Coronary artery (tissue), 2 donors: ENCODE data around the gene PITX2.
"Not testable (repeated sequence)": the region's sequence is repeated elsewhere in the genome, so short reads cannot be mapped to it uniquely, and the experiment has no call there.

ENCODE experiments used
- DNase-seq: peaks from one replicate; pipeline ENCODE4 v3.0.0-alpha.2; 2017; ENCODE audit warnings: low spot score
- H3K27ac ChIP-seq, 2 donors: fragments of 200-600 bp; sonication (generic); one replicate each; pipeline ENCODE4 v1.5.1; 2016 to 2019
- H3K4me3 ChIP-seq: fragments of 200-600 bp; sonication (generic); 2 replicates; pipeline ENCODE4 v1.5.1; 2016; ENCODE audit warnings: mild to moderate bottlenecking, moderate library complexity
- TF ChIP-seq, protein P1 (sequence below): fragments of 200-600 bp; sonication (generic); IDR thresholded peaks from one replicate; pipeline ENCODE4 v1.5.1; 2019; ENCODE audit warnings: antibody characterized with exemption

The PITX2 gene

DNA sequence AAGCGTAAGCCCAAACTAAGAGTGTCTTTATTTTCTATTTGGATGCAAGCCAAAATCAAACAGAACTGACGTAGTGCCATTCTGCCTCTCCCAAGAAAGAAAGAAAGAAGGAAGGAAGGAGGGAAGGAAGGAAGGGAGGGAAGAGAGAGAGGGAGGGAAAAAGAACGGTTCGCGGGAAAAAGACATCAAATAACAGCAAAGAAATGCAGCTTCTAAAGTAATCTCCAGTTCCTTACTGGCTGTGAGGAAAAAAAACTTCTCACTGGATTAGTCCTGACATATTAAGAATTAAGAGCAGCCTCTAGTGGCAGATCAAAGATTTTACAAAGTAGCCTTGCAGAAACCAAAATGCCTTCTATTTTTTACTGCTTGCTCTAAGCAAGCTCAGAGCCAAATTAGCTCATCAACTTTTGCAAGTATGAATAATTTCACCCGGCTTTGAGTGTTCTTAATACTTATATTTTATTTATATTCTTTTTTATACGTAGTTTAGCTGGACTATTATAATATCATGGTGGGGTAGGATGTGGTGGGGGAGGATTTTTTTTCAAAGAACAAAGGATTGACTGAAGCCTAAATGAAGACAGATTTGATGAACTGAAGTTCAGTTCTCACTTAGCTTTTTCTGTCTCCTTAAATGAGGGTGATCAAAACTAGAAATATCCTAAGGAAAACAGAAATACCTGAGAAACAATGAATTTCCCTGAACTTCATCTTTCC lies 36.6 kb downstream of the PITX2 start:
- Histone ChIP-seq H3K27ac (no peak overlapping the region), H3K4me3 (peak overlapping the region; percentile 42)
- no peak for DNase-seq
- TF ChIP-seq, protein P1, sequence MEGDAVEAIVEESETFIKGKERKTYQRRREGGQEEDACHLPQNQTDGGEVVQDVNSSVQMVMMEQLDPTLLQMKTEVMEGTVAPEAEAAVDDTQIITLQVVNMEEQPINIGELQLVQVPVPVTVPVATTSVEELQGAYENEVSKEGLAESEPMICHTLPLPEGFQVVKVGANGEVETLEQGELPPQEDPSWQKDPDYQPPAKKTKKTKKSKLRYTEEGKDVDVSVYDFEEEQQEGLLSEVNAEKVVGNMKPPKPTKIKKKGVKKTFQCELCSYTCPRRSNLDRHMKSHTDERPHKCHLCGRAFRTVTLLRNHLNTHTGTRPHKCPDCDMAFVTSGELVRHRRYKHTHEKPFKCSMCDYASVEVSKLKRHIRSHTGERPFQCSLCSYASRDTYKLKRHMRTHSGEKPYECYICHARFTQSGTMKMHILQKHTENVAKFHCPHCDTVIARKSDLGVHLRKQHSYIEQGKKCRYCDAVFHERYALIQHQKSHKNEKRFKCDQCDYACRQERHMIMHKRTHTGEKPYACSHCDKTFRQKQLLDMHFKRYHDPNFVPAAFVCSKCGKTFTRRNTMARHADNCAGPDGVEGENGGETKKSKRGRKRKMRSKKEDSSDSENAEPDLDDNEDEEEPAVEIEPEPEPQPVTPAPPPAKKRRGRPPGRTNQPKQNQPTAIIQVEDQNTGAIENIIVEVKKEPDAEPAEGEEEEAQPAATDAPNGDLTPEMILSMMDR, result no peak

DNA sequence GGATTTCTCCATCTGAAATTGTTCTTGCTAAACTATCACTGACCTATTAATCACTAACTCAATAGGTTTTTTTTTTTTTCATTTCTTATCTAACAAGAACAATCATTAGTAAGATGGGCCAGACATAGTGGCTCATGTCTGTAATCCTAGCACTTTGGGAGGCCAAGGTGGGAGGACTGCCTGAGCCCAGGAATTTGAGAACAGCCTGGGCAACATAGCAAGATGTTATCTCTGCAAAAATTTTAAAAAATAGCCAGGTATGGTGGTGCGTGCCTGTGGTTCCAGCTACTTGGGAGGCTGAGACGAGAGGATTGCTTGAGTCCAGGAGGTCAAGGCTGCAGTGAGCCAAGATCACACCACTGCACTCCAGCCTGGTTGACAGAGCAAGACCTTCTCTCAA lies 46.2 kb downstream of the PITX2 start:
- DNase-seq, H3K4me3 ChIP-seq, H3K27ac ChIP-seq: not testable (repeated sequence)
